Dedifferentiated amniotic fluid mesenchymal stem cell (primary cell): ENCODE data around the gene CCL4.
"Not testable (repeated sequence)": the region's sequence is repeated elsewhere in the genome, so short reads cannot be mapped to it uniquely, and the experiment has no call there.

ENCODE experiments used
- DNase-seq: peaks from one replicate; pipeline ENCODE4 v3.0.0-alpha.2; 2016; ENCODE audit errors: extremely low spot score

The CCL4 gene

GRCh38 chr17:36103401-36103975 lies at the start of gene CCL4:
CCL4 (plus strand) TSS chr17:36103827; CDS start chr17:36103906, 79 bp downstream.
- DNase-seq = not testable (repeated sequence)

- no peak for DNase-seq
Observed at GRCh38 chr17:36055171-36055570, 48.5 kb upstream of the CCL4 start.

- no peak for DNase-seq
Observed at GRCh38 chr17:36055921-36056520, 47.6 kb upstream of the CCL4 start.

- no peak for DNase-seq
Observed at GRCh38 chr17:36057911-36058310, 45.7 kb upstream of the CCL4 start.

- DNase-seq = no peak
Observed at GRCh38 chr17:36059406-36059805, 44.2 kb upstream of the CCL4 start.

GRCh38 chr17:36060816-36061215 lies 42.8 kb upstream of the CCL4 start:
- DNase-seq = no peak

GRCh38 chr17:36063786-36064541 lies 39.7 kb upstream of the CCL4 start, which contains the start of gene CCL18:
CCL18 (plus strand) TSS chr17:36064272; CDS start chr17:36064343, 71 bp downstream.
- DNase-seq = no peak

GRCh38 chr17:36066365-36066985 lies 37.2 kb upstream of the CCL4 start:
- no peak for DNase-seq

- DNase-seq = no peak
Observed at GRCh38 chr17:36068524-36068923, 35.1 kb upstream of the CCL4 start.

- DNase-seq = no peak
Observed at GRCh38 chr17:36069136-36069535, 34.5 kb upstream of the CCL4 start.

GRCh38 chr17:36070427-36070826 lies 33.2 kb upstream of the CCL4 start:
- no peak for DNase-seq

GRCh38 chr17:36071751-36072150 lies 31.9 kb upstream of the CCL4 start:
- no peak for DNase-seq

GRCh38 chr17:36072431-36073121 lies 31.1 kb upstream of the CCL4 start:
- no peak for DNase-seq

- no peak for DNase-seq
Observed at GRCh38 chr17:36074365-36074764, 29.3 kb upstream of the CCL4 start.

GRCh38 chr17:36081681-36082471 lies 21.8 kb upstream of the CCL4 start:
- DNase-seq = not testable (repeated sequence)

GRCh38 chr17:36082482-36083120 lies 21.0 kb upstream of the CCL4 start:
- DNase-seq = not testable (repeated sequence)

GRCh38 chr17:36083691-36084090 lies 19.9 kb upstream of the CCL4 start:
- DNase-seq = not testable (repeated sequence)

GRCh38 chr17:36085765-36086164 lies 17.9 kb upstream of the CCL4 start:
- DNase-seq = no peak

GRCh38 chr17:36086791-36087190 lies 16.8 kb upstream of the CCL4 start:
- no peak for DNase-seq

- not testable (repeated sequence) for DNase-seq
Observed at GRCh38 chr17:36087471-36087870, 16.2 kb upstream of the CCL4 start.
